Endothelial cell of umbilical vein (primary cell): ENCODE measurements around the gene ANKS1B. TPM values are rescaled to one million over a fixed set of nuclear protein-coding genes. Genes with fewer than 3 reads are reported as not detected.
"Not testable (repeated sequence)": the region's sequence is repeated elsewhere in the genome, so short reads cannot be mapped to it uniquely, and the experiment has no call there.

Experiments used
- BruUV-seq: library from RNA; stranded (reverse); fragments of 400-500 nt; replicated peaks from 2 replicates; lab custom pipeline; 2021; lab: Mats Ljungman, UMichigan
- CTCF ChIA-PET: fragments of 300-600, 350-600 bp; sonication (Branson Sonifier 250); formaldehyde crosslinking; loops from one replicate; lab custom pipeline; 2021; ENCODE audit warnings: antibody characterized with exemption, inconsistent platforms; lab: Charles Lee
- POLR2A ChIA-PET: fragments of 300-600, 350-600 bp; sonication (Branson Sonifier 250); formaldehyde crosslinking; loops from one replicate; lab custom pipeline; 2021; ENCODE audit warnings: antibody characterized with exemption, inconsistent platforms; lab: Charles Lee
- DNase-seq: peaks from one replicate; pipeline ENCODE4 v3.0.0-alpha.2; 2011; ENCODE audit warnings: low read depth, low spot score
- FAIRE-seq: peaks from 2 replicates; lab custom pipeline; 2011; peaks lifted over from hg19 to GRCh38; lab: Jason Lieb, UNC
- H2AFZ ChIP-seq: 2 replicates; pipeline ENCODE4 v1.6.0; 2012; ENCODE audit warnings: low read depth, low read length, control low read depth, inconsistent platforms
- H3K27ac ChIP-seq: 2 replicates; pipeline ENCODE4 v1.5.1; 2011; ENCODE audit warnings: low read depth, mild to moderate bottlenecking, control low read depth, low read length, moderate library complexity; ENCODE audit not compliant: insufficient read depth
- H3K27me3 ChIP-seq, 2 experiments: 2 replicates each; pipeline versions ENCODE4 v1.6.0 to v1.6.1; 2011; ENCODE audit warnings: low read length in 2 of 2, mixed read lengths in 1 of 2; ENCODE audit not compliant: control insufficient read depth in 2 of 2, insufficient read depth in 2 of 2
- H3K36me3 ChIP-seq, 2 experiments: 2 replicates in 1 of 2; 3 replicates in 1 of 2; pipeline ENCODE4 v1.5.1; 2011; ENCODE audit warnings: low read length in 2 of 2, mild to moderate bottlenecking in 1 of 2, moderate library complexity in 1 of 2; ENCODE audit not compliant: control insufficient read depth in 2 of 2, insufficient read depth in 2 of 2; ENCODE audit errors: extremely low read depth in 1 of 2
- H3K4me1 ChIP-seq: 3 replicates; pipeline ENCODE4 v1.5.1; 2011; ENCODE audit warnings: mild to moderate bottlenecking, low read length; ENCODE audit not compliant: control insufficient read depth, insufficient read depth; ENCODE audit errors: extremely low read depth
- H3K4me2 ChIP-seq: 2 replicates; pipeline ENCODE4 v1.6.1; 2011; ENCODE audit warnings: low read length, control low read depth, mixed read lengths; ENCODE audit not compliant: insufficient read depth
- H3K4me3 ChIP-seq, 3 experiments: fragments of 200-600 bp in 1 of 3; sonication (generic), shearing (Covaris generic) in 1 of 3; replicated peaks in 1 of 3; 2 replicates each; pipeline ENCODE4 v1.5.1; 2011 to 2016; ENCODE audit warnings: control low read depth in 3 of 3, low read length in 3 of 3, mild to moderate bottlenecking in 2 of 3, inconsistent platforms in 1 of 3, low read depth in 1 of 3, moderate library complexity in 1 of 3; ENCODE audit not compliant: insufficient read depth in 1 of 3
- H3K79me2 ChIP-seq: 2 replicates; pipeline ENCODE4 v1.6.0; 2012; ENCODE audit warnings: low read length, inconsistent platforms; ENCODE audit not compliant: control insufficient read depth, insufficient read depth
- H3K9ac ChIP-seq: replicated peaks from 2 replicates; pipeline ENCODE3; 2011; ENCODE audit warnings: low read length, control low read depth; ENCODE audit not compliant: insufficient read depth; ENCODE audit errors: extremely low read depth
- H3K9me1 ChIP-seq: replicated peaks from 3 replicates; pipeline ENCODE4 v1.6.0; 2011; ENCODE audit warnings: mild to moderate bottlenecking, low read length; ENCODE audit not compliant: control insufficient read depth, insufficient read depth; ENCODE audit errors: extremely low read depth
- H3K9me3 ChIP-seq: replicated peaks from 2 replicates; pipeline ENCODE4 v1.5.1; 2012; ENCODE audit warnings: low read length, inconsistent platforms; ENCODE audit not compliant: control insufficient read depth, insufficient read depth
- H4K20me1 ChIP-seq: replicated peaks from 2 replicates; pipeline ENCODE3; 2011; ENCODE audit warnings: mild to moderate bottlenecking, low read length; ENCODE audit not compliant: control insufficient read depth, insufficient read depth; ENCODE audit errors: extremely low read depth
- CTCF ChIP-seq, 2 donors: IDR thresholded peaks; 1 replicate in 1 of 2; 2 replicates in 1 of 2; pipeline ENCODE4 v1.5.1; 2011; ENCODE audit warnings: low read length in 2 of 2, mild to moderate bottlenecking in 2 of 2, moderate library complexity in 2 of 2, control low read depth in 1 of 2, inconsistent platforms in 1 of 2, low read depth in 1 of 2; ENCODE audit not compliant: insufficient read depth in 1 of 2; ENCODE audit errors: extremely low read depth in 1 of 2
- EZH2 ChIP-seq: IDR thresholded peaks from 2 replicates; pipeline ENCODE4 v1.6.1; 2012; ENCODE audit warnings: borderline replicate concordance, low read depth, mild to moderate bottlenecking, moderate library complexity, low read length, inconsistent platforms; ENCODE audit not compliant: severe bottlenecking
- FOS ChIP-seq: IDR thresholded peaks from 2 replicates; pipeline ENCODE4 v1.6.1; 2011; ENCODE audit warnings: mild to moderate bottlenecking, low read length, moderate library complexity, borderline replicate concordance; ENCODE audit not compliant: insufficient read depth
- GATA2 ChIP-seq: IDR thresholded peaks from 2 replicates; pipeline ENCODE4 v1.7.0; 2011; ENCODE audit warnings: low read depth, mild to moderate bottlenecking, moderate library complexity, mixed read lengths, low read length; ENCODE audit not compliant: insufficient read length, insufficient read depth
- JUN ChIP-seq: IDR thresholded peaks from 2 replicates; pipeline ENCODE4 v1.6.1; 2011; ENCODE audit warnings: borderline replicate concordance, low read depth; ENCODE audit not compliant: insufficient read length, insufficient read depth
- MAX ChIP-seq: IDR thresholded peaks from 2 replicates; pipeline ENCODE4 v1.6.1; 2011; ENCODE audit not compliant: insufficient read depth, insufficient read length
- MYC ChIP-seq: IDR thresholded peaks from one replicate; pipeline ENCODE4 v1.6.1; 2011; ENCODE audit warnings: mild to moderate bottlenecking, low read depth, low read length
- POLR2A ChIP-seq: IDR thresholded peaks from 2 replicates; pipeline ENCODE4 v1.6.1; 2012; ENCODE audit warnings: low read depth, mild to moderate bottlenecking, control low read depth, low read length
- POLR2AphosphoS5 ChIP-seq: IDR thresholded peaks from 2 replicates; pipeline ENCODE4 v1.6.1; 2012; ENCODE audit warnings: low read depth, mild to moderate bottlenecking, control low read depth, low read length, moderate library complexity; ENCODE audit not compliant: insufficient read depth
- dilution Hi-C: fragments of 300-500 bp; cut with MboI; formaldehyde crosslinking; loops from one replicate; pipeline ENCODE4 v1.15.0; 2019; ENCODE audit warnings: low sequenced_read_pairs; ENCODE audit not compliant: extremely low pct_ligation_motif_present
- intact Hi-C: fragments of 100-400 bp; cut with micrococcal nuclease; formaldehyde crosslinking; loops from one replicate; pipeline ENCODE4 v1.10.0; 2022
- polyA plus RNA-seq, 4 experiments: library from polyadenylated mRNA; depleted of rRNA in 3 of 4; stranded (reverse) in 3 of 4; unstranded in 1 of 4; fragments of >200 nt; gene quantifications; 2 replicates each; pipeline versions ENCODE4 v1.2.1 to v1.2.3, GENCODE V29; 2011 to 2012; ENCODE audit warnings: missing spikeins in 1 of 4
- total RNA-seq: library from RNA; stranded (reverse); gene quantifications from 2 replicates; pipeline ENCODE4 v1.2.3, GENCODE V29; 2021

The ANKS1B gene
- total and polyA plus RNA-seq, 2 donors (not counting 3 experiments of a cell fraction or from before 2014, with no cell fraction given): 0.15 to 0.38 TPM

DNA sequence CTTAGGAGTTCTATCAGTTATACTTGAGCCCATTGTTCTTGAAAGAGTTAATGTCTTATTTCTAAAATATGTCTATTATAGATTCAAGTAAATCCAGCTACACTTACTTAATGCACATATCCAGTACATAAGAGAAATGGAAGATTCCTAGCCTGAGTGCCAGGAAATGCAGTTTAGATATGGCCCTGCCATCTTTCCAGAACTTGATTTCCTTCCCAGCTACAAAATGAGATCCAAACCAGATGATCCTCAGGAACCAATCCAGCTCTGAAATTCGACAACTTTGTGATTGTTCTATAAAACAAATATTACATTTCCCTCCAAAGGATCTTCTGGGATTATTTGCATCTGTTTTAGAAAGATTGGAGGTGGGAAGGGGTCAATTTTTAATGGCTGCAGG is 654.5 kb downstream of the ANKS1B start:
- dilution Hi-C loops: no loop called here
- Histone ChIP-seq H2AFZ (no peak overlapping the region), H3K36me3 (no peaks in the 10 kb centered on the region), H4K20me1 (no peaks in the 10 kb centered on the region), H3K4me1 (no peaks in the 10 kb centered on the region), H3K4me3 (no peak overlapping the region), H3K79me2 (no peaks in the 10 kb centered on the region), H3K9me1 (no peaks in the 10 kb centered on the region), H3K27me3 (no peaks in the 10 kb centered on the region), H3K4me2 (no peak overlapping the region), H3K9me3 (peaks cover 3% of the 10 kb centered on the region), H3K27ac (no peak overlapping the region), H3K9ac (no peak overlapping the region)
- no peak for DNase-seq
- ChIA-PET POLR2A (no interaction called here), CTCF (no interaction called here)
- BruUV-seq: no TSS peak
- intact Hi-C loops: no loop called here
- FAIRE-seq: no peak
- TF ChIP-seq POLR2AphosphoS5 (no peak), POLR2A (no peak), CTCF (IDR thresholded peaks at IDR 0.05; ENCODE audit: extremely low read depth in 1 of 2, insufficient read depth in 1 of 2, low read depth in 1 of 2, low read length in 2 of 2) (no peak), EZH2 (no peak), MYC (no peak), JUN (no peak), MAX (no peak), GATA2 (no peak), FOS (no peak)

DNA sequence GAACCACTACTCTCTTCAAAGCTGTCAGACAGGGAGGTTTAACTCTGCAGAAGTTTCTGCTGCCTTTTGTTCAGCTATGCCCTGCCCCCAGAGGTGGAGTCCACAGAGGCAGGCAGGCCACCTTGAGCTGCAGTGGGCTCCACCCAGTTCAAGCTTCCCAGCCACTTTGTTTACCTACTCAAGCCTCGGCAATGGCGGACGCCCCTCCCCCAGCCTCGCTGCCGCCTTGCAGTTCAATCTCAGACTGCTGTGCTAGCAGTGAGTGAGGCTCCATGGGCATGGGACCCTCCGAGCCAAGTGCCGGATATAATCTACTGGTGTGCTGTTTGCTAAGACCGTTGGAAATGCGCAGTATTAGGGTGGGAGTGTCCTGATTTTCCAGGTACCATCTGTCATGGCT is 663.5 kb downstream of the ANKS1B start:
- H3K4me3 ChIP-seq, DNase-seq, H3K27me3 ChIP-seq, H3K79me2 ChIP-seq, H3K27ac ChIP-seq, intact Hi-C loops, H3K36me3 ChIP-seq, FAIRE-seq, H4K20me1 ChIP-seq, CTCF ChIA-PET, BruUV-seq, dilution Hi-C loops, H2AFZ ChIP-seq, H3K9me3 ChIP-seq, H3K4me1 ChIP-seq, H3K9ac ChIP-seq, H3K4me2 ChIP-seq, H3K9me1 ChIP-seq, POLR2A ChIA-PET: not testable (repeated sequence)
